Measurements from ENCODE around the gene SPATA24.
A peak's percentile ranks its signal among the peaks of the same experiment; 100 is the strongest.
"Not testable (repeated sequence)": the region's sequence is repeated elsewhere in the genome, so short reads cannot be mapped to it uniquely, and the experiment has no call there.

Gene SPATA24

GRCh38 chr5:139410993-139411828, 7.3 kb upstream of the SPATA24 start:
- no peak for DNase-seq (ENCODE audit: low spot score)
- in situ Hi-C loops (cut with MboI; ENCODE audit: low sequenced_read_pairs, unreplicated experiment) = loop anchor here (25.0 kb wide), 1 partner anchor 351 kb away; no protein-coding TSS in a partner anchor
- no peak for TF ChIP-seq CTCF (IDR thresholded peaks at IDR 0.05; ENCODE audit: borderline replicate concordance, control extremely low read depth, extremely low read depth, insufficient read depth, missing control alignments)

- no peak for TF ChIP-seq CTCF (IDR thresholded peaks at IDR 0.05; ENCODE audit: borderline replicate concordance, control extremely low read depth, extremely low read depth, insufficient read depth, missing control alignments)
- in situ Hi-C loops (cut with MboI; ENCODE audit: low sequenced_read_pairs, unreplicated experiment) = loop anchor here (25.0 kb wide), 1 partner anchor 352 kb away; no protein-coding TSS in a partner anchor
- no peak for DNase-seq (ENCODE audit: low spot score)
Measured at GRCh38 chr5:139410121-139410992, 6.5 kb upstream of the SPATA24 start.

GRCh38 chr5:139409116-139409515, 5.2 kb upstream of the SPATA24 start:
- DNase-seq (ENCODE audit: low spot score) = not testable (repeated sequence)
- in situ Hi-C loops (cut with MboI; ENCODE audit: low sequenced_read_pairs, unreplicated experiment) = loop anchor here (25.0 kb wide), 1 partner anchor 353 kb away; no protein-coding TSS in a partner anchor

- DNase-seq (ENCODE audit: low spot score) = no peak
- TF ChIP-seq CTCF (IDR thresholded peaks at IDR 0.05; ENCODE audit: borderline replicate concordance, control extremely low read depth, extremely low read depth, insufficient read depth, missing control alignments) = no peak
- in situ Hi-C loops (cut with MboI; ENCODE audit: low sequenced_read_pairs, unreplicated experiment) = loop anchor here (25.0 kb wide), 1 partner anchor 354 kb away; no protein-coding TSS in a partner anchor
Measured at GRCh38 chr5:139408191-139408590, 4.3 kb upstream of the SPATA24 start.

GRCh38 chr5:139407517-139407916, 3.6 kb upstream of the SPATA24 start:
- TF ChIP-seq CTCF (IDR thresholded peaks at IDR 0.05; ENCODE audit: borderline replicate concordance, control extremely low read depth, extremely low read depth, insufficient read depth, missing control alignments) = no peak
- in situ Hi-C loops (cut with MboI; ENCODE audit: low sequenced_read_pairs, unreplicated experiment) = loop anchor here (25.0 kb wide), 1 partner anchor 355 kb away; no protein-coding TSS in a partner anchor
- peak; percentile 53 for DNase-seq (ENCODE audit: low spot score)

GRCh38 chr5:139406963-139407362, 3.1 kb upstream of the SPATA24 start:
- in situ Hi-C loops (cut with MboI; ENCODE audit: low sequenced_read_pairs, unreplicated experiment) = loop anchor here (25.0 kb wide), 1 partner anchor 355 kb away; no protein-coding TSS in a partner anchor
- TF ChIP-seq CTCF (IDR thresholded peaks at IDR 0.05; ENCODE audit: borderline replicate concordance, control extremely low read depth, extremely low read depth, insufficient read depth, missing control alignments) = no peak
- no peak for DNase-seq (ENCODE audit: low spot score)
